Dedifferentiated amniotic fluid mesenchymal stem cell (primary cell): ENCODE data around the gene ECSIT.
"Not testable (repeated sequence)": the region's sequence is repeated elsewhere in the genome, so short reads cannot be mapped to it uniquely, and the experiment has no call there.

ENCODE experiments used
- DNase-seq: peaks from one replicate; pipeline ENCODE4 v3.0.0-alpha.2; 2016; ENCODE audit errors: extremely low spot score

Gene ECSIT

GRCh38 chr19:11528551-11529341 is at the start of gene ECSIT:
Gene ECSIT (minus strand): TSS chr19:11529134. CDS start chr19:11519170, 9,964 bp downstream.
- DNase-seq, result peak; percentile 97

GRCh38 chr19:11577451-11578257 is 48.7 kb upstream of the ECSIT start, which contains the start of gene ACP5:
Gene ACP5 (minus strand): TSS chr19:11577645. CDS start chr19:11577317, 328 bp downstream.
- no peak for DNase-seq

GRCh38 chr19:11576227-11576626 is 47.3 kb upstream of the ECSIT start:
- DNase-seq, result no peak

GRCh38 chr19:11574689-11575088 is 45.8 kb upstream of the ECSIT start:
- no peak for DNase-seq

GRCh38 chr19:11573763-11574162 is 44.8 kb upstream of the ECSIT start:
- not testable (repeated sequence) for DNase-seq

GRCh38 chr19:11573354-11573753 is 44.4 kb upstream of the ECSIT start:
- DNase-seq, result not testable (repeated sequence)

GRCh38 chr19:11570039-11570462 is 41.1 kb upstream of the ECSIT start:
- DNase-seq, result no peak

GRCh38 chr19:11566164-11566563 is 37.2 kb upstream of the ECSIT start:
- no peak for DNase-seq

GRCh38 chr19:11565649-11565980 is 36.7 kb upstream of the ECSIT start:
- not testable (repeated sequence) for DNase-seq

GRCh38 chr19:11564082-11564807 is 35.3 kb upstream of the ECSIT start:
- not testable (repeated sequence) for DNase-seq

GRCh38 chr19:11563532-11563931 is 34.6 kb upstream of the ECSIT start:
- no peak for DNase-seq

- peak; percentile 43 for DNase-seq
These were observed 31.6 kb upstream of the ECSIT start for GRCh38 chr19:11560404-11561051.

- DNase-seq, result peak; percentile 99
These were observed 30.2 kb upstream of the ECSIT start, which contains the start of gene ELOF1 for GRCh38 chr19:11558881-11559828. Gene ELOF1 (minus strand): TSS chr19:11559230. CDS start chr19:11554347, 4,883 bp downstream.

- DNase-seq, result no peak
These were observed 27.9 kb upstream of the ECSIT start for GRCh38 chr19:11556634-11557420.

GRCh38 chr19:11555246-11555645 is 26.3 kb upstream of the ECSIT start:
- DNase-seq, result no peak

- no peak for DNase-seq
These were observed 25.2 kb upstream of the ECSIT start for GRCh38 chr19:11554160-11554559.

GRCh38 chr19:11552666-11553372 is 23.9 kb upstream of the ECSIT start:
- DNase-seq, result no peak

- DNase-seq, result no peak
These were observed 22.8 kb upstream of the ECSIT start for GRCh38 chr19:11551603-11552235.
